HL-60 (cell line): ENCODE data around the gene NFU1.

ENCODE experiments used
- DNase-seq, 2 experiments: peaks; one replicate each; pipeline ENCODE4 v3.0.0-alpha.2; 2010 to 2020; ENCODE audit warnings: low read depth in 1 of 2, low spot score in 1 of 2
- H3K27ac ChIP-seq: fragments of 250-450 bp; sonication (Bioruptor Pico); replicated peaks from 2 replicates; pipeline ENCODE4 v1.5.1; 2020; ENCODE audit warnings: mild to moderate bottlenecking, moderate library complexity
- H3K27me3 ChIP-seq: fragments of 250-450 bp; sonication (Bioruptor Pico); 2 replicates; pipeline ENCODE4 v1.5.1; 2021; ENCODE audit warnings: mild to moderate bottlenecking, moderate library complexity; ENCODE audit not compliant: insufficient read depth, poor library complexity, severe bottlenecking
- H3K4me3 ChIP-seq: replicated peaks from 2 replicates; pipeline ENCODE4 v1.5.1; 2011; ENCODE audit warnings: mild to moderate bottlenecking, control low read depth, low read length; ENCODE audit not compliant: insufficient read depth
- CTCF ChIP-seq: IDR thresholded peaks from one replicate; pipeline ENCODE4 v1.5.1; 2011; ENCODE audit warnings: low read length, control low read depth, inconsistent platforms; ENCODE audit not compliant: insufficient read depth
- GABPA ChIP-seq: IDR thresholded peaks from 2 replicates; pipeline ENCODE4 v1.6.1; 2012; ENCODE audit warnings: low read depth
- POLR2AphosphoS5 ChIP-seq: IDR thresholded peaks from 2 replicates; pipeline ENCODE4 v1.6.1; 2012; ENCODE audit warnings: low read depth
- REST ChIP-seq: IDR thresholded peaks from 2 replicates; pipeline ENCODE4 v1.6.1; 2012; ENCODE audit warnings: low read depth; ENCODE audit not compliant: insufficient replicate concordance
- SPI1 ChIP-seq: IDR thresholded peaks from 2 replicates; pipeline ENCODE4 v1.6.1; 2012; ENCODE audit warnings: low read depth, mild to moderate bottlenecking, borderline replicate concordance

The NFU1 gene

GRCh38 chr2:69474688-69475087 is 37.5 kb upstream of the NFU1 start:
- Histone ChIP-seq H3K4me3 (no peak overlapping the region), H3K27ac (no peak overlapping the region), H3K27me3 (no peaks in the 10 kb centered on the region)
- no peak for DNase-seq
- TF ChIP-seq POLR2AphosphoS5 (no peak), GABPA (no peak), CTCF (no peak), SPI1 (no peak), REST (no peak)

GRCh38 chr2:69471793-69472192 is 34.6 kb upstream of the NFU1 start:
- Histone ChIP-seq H3K4me3 (no peak overlapping the region), H3K27ac (no peak overlapping the region), H3K27me3 (no peaks in the 10 kb centered on the region)
- TF ChIP-seq POLR2AphosphoS5 (no peak), REST (no peak), SPI1 (no peak), CTCF (no peak), GABPA (no peak)
- no peak for DNase-seq

- no peak for DNase-seq
- Histone ChIP-seq H3K27ac (no peak overlapping the region), H3K4me3 (no peak overlapping the region), H3K27me3 (no peaks in the 10 kb centered on the region)
- TF ChIP-seq CTCF (no peak), POLR2AphosphoS5 (no peak), GABPA (no peak), SPI1 (no peak), REST (no peak)
Observed at GRCh38 chr2:69470911-69471310, 33.7 kb upstream of the NFU1 start.
